Breast epithelium (tissue), 3 donors: ENCODE data around the gene HBG1.

Experiments used
- CTCF ChIP-seq, 3 donors: fragments of 450-650 bp; IDR thresholded peaks; one replicate each; pipeline ENCODE4 v1.5.1; 2016 to 2017; ENCODE audit warnings: antibody characterized with exemption in 3 of 3, mild to moderate bottlenecking in 3 of 3, moderate library complexity in 3 of 3
- POLR2AphosphoS5 ChIP-seq, 3 donors: sonication (generic); formaldehyde crosslinking; IDR thresholded peaks; one replicate each; pipeline ENCODE4 v1.6.1; 2017; ENCODE audit warnings: antibody characterized with exemption in 3 of 3

GRCh38 chr11:5223146-5223545 lies 26.5 kb downstream of the HBG1 start:
- no peak for TF ChIP-seq POLR2AphosphoS5 (IDR thresholded peaks at IDR 0.05)
- no peak for TF ChIP-seq CTCF (IDR thresholded peaks at IDR 0.05)
